ENCODE results near the gene TRAPPC2.

Gene TRAPPC2

DNA sequence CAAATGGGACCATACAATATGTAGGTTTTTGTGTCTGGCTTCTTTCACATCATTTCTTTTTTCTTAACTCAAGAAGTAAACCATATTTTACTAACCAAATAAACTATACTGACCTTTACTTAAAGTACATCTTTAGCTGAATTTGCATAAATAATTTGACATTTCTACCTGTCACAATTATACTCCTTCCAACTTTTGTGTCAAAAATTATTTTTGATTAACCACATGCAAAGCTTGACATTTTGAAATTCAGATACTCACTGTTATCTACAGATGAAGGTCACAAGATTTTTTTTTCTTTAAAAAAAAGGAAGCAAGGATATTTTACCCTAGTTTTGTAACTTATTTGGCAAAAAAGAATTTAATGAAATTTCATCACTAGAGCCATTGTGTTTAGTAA is 57.5 kb downstream of the TRAPPC2 start:
- no peak for TF ChIP-seq GATA2 (IDR thresholded peaks at IDR 0.05; ENCODE audit: low read depth, low read length)
- no peak for TF ChIP-seq GATA3 (IDR thresholded peaks at IDR 0.05; ENCODE audit: low read depth, low read length)

DNA sequence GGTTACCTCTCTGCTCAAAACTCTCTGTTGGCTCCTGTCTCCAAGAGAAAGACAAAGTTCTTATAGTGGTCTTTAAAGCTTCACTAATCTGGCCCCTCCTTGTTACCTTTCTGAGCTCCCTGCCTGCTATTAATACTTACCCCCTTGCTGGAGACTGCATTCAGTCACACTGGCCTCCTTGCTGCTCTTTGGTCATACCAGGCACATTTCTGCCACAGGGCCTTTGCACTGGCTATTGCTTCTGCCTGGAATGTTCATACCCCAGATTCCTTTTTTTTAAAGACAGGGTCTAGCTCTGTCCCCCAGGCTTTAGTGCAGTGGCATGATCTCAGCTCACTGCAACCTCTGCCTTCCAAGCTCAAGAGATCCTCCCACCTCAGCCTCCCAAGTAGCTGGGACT is 61.4 kb downstream of the TRAPPC2 start:
- no peak for TF ChIP-seq GATA2 (IDR thresholded peaks at IDR 0.05; ENCODE audit: low read depth, low read length)
- no peak for TF ChIP-seq GATA3 (IDR thresholded peaks at IDR 0.05; ENCODE audit: low read depth, low read length)

DNA sequence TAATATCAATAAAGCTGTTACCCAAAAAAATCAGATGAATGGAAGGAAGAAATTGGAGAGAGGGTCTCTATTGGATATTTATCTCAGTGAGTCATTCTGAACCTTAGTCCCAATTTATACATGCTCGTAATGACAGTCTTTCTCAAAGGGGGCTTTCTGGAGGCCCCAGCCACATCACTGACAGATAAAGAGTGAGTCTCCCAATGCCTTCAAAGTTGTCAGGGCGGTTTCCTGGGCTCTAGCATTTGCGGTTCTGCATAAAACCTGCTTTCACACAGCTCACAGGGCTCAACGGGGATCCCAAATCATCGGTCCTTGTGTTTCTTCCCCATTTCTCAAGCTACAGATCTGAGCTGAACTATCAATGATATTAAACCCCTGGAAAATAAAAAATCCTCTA is 64.2 kb downstream of the TRAPPC2 start:
- TF ChIP-seq GATA3 (IDR thresholded peaks at IDR 0.05; ENCODE audit: low read depth, low read length): no peak
- no peak for TF ChIP-seq GATA2 (IDR thresholded peaks at IDR 0.05; ENCODE audit: low read depth, low read length)

DNA sequence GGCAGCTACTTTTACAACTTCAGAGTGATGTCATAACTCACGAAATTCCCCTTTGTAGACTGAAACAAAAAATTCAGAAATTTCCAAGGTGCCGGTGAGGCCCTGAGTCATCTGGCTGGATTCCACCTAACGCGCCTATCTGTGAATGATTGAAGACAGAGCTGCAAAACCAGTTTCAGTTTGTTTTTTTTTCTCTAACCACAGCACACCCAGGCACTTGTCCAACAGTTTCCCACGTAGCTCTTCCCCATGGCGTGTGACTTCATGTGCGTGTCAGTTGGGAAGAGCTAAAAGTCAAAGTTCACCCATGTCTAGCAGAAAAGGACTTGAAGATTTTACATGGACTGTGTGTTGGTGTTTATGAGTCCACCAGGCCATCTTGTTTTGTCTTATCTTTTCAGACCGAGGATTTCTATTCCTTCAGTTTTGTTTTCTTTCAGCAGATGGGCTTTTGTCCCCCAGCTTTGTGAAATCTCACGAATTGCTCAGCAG is 65.1 kb downstream of the TRAPPC2 start:
- TF ChIP-seq GATA2 (IDR thresholded peaks at IDR 0.05; ENCODE audit: low read depth, low read length) (no peak), GATA3 (IDR thresholded peaks at IDR 0.05; ENCODE audit: low read depth, low read length) (no peak)

DNA sequence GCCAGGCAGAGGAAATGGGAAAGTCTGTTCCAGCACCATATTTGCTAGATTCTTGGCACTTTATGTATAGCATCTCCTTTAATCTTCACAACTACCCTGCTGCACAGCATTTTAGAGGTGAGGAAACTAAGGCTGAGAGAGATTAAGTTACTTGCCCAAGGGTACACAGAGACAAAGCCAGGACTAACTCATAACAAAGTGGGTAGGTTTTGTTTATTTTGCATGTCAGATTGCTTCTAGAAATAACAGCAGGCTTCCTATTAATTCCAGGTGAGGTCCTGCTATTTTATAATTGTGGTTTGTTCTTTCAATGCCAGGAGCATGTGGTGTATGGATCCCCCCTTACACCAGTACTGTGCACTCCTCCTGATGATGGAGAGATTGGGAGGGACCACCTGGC is 66.5 kb downstream of the TRAPPC2 start:
- TF ChIP-seq GATA2 (IDR thresholded peaks at IDR 0.05; ENCODE audit: low read depth, low read length) (no peak), GATA3 (IDR thresholded peaks at IDR 0.05; ENCODE audit: low read depth, low read length) (no peak)

DNA sequence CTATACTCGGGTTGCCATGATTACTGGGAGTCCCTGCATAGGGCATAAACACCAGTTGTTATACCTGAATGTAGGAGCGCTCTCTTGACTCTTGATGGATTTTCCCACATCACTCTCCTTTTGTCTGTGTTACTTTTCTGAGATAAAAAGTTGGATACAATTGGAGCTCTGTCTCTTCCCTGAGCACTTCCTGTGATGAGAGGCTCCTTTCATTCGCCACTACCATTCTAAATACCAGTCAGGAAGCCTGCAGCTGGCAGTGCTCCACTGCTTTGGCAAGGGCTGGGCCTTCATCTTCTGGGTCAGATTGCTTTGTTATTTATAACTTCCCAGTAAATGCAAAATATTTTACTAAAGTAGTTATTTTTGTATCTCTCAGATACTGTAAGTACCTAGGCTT is 67.6 kb downstream of the TRAPPC2 start:
- TF ChIP-seq GATA2 (IDR thresholded peaks at IDR 0.05; ENCODE audit: low read depth, low read length) (no peak), GATA3 (IDR thresholded peaks at IDR 0.05; ENCODE audit: low read depth, low read length) (no peak)

DNA sequence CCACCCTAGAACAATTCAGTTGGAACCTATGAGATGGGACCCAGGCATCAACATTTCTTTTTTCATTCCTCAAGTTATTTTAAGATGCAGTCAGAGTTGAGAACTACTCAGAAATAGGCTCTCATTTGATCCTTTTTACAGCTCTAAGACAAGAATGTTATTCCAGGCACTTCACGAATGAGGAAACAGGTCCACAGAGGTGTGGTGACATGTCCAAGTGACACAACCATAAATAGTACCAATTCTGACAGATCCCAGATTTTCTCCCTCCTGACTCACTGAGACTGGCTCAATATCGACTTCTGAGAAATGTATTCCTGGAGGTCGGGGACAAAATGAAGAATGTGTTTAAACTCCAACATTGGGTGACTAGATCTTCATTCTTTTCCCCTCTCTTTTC is 70.4 kb downstream of the TRAPPC2 start:
- TF ChIP-seq GATA2 (IDR thresholded peaks at IDR 0.05; ENCODE audit: low read depth, low read length) (no peak), GATA3 (IDR thresholded peaks at IDR 0.05; ENCODE audit: low read depth, low read length) (no peak)

DNA sequence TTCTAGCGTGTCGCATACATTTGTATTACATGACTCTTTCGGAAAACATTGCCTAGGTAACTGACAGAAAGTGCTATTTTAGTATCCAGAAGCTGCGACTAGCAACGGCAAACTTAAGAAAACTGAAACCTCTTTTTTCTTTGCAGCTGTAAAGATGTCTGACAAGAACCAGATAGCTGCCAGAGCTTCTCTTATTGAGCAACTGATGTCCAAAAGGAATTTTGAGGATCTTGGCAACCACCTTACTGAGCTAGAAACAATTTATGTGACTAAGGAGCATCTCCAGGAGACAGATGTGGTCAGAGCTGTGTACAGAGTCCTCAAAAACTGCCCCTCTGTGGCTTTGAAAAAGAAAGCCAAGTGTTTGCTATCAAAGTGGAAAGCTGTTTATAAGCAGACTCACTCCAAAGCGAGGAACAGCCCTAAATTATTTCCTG is 72.0 kb downstream of the TRAPPC2 start:
- TF ChIP-seq GATA3 (IDR thresholded peaks at IDR 0.05; ENCODE audit: low read depth, low read length) (no peak), GATA2 (IDR thresholded peaks at IDR 0.05; ENCODE audit: low read depth, low read length) (no peak)
